OCI-LY3 (cell line): Measurements from ENCODE around the gene CACNA1C.

Experiments
- CTCF ChIP-seq: fragments of 200-600, 300-600 bp; sonication (generic); IDR thresholded peaks from 2 replicates; pipeline ENCODE4 v1.5.1; 2014; ENCODE audit warnings: antibody characterized with exemption, low read length, low read depth
- EZH2phosphoT487 ChIP-seq: fragments of 200-600 bp; shearing (Covaris generic); IDR thresholded peaks from 2 replicates; pipeline ENCODE4 v1.6.1; 2018; ENCODE audit warnings: antibody characterized with exemption, mixed run types, low read depth

GRCh38 chr12:2737656-2738241 is 685.0 kb downstream of the CACNA1C start:
- TF ChIP-seq CTCF (no peak), EZH2phosphoT487 (no peak)
